GM12878 (cell line): ENCODE measurements around the gene HLA-DQA2. TPM values are rescaled to one million over a fixed set of nuclear protein-coding genes. Genes with fewer than 3 reads are reported as not detected.

Experiments used
- ATAC-seq: fragments of 200-7000 bp; cut with Tn5 transposase; 3 replicates; pipeline ENCODE4 v1.9.1; 2020; ENCODE audit warnings: mild to moderate bottlenecking, moderate library complexity
- BruUV-seq: library from RNA; stranded (reverse); fragments of 400-500 nt; replicated peaks from 2 replicates; lab custom pipeline; 2021; lab: Mats Ljungman, UMichigan
- CTCF ChIA-PET: fragments of 300-600 bp; sonication (Branson Sonifier 250); formaldehyde crosslinking; extraction: SDS; loops from one replicate; lab custom pipeline; 2021; ENCODE audit warnings: inconsistent platforms; lab: Yijun Ruan, JAX
- POLR2A ChIA-PET: fragments of 350-600 bp; formaldehyde crosslinking; extraction: SDS; loops from one replicate; lab custom pipeline; 2021; ENCODE audit warnings: inconsistent platforms; lab: Charles Lee
- RAD21 ChIA-PET: fragments of 300-600 bp; sonication (Branson Sonifier 250); formaldehyde crosslinking; loops from one replicate; lab custom pipeline; 2023; ENCODE audit warnings: antibody characterized with exemption; ENCODE audit not compliant: unreplicated experiment; lab: Charles Lee
- SMC1A ChIA-PET: fragments of 300-600 bp; sonication (Branson Sonifier 250); formaldehyde crosslinking; loops from one replicate; lab custom pipeline; 2023; ENCODE audit not compliant: unreplicated experiment, uncharacterized antibody; lab: Charles Lee
- DNase-seq: peaks from one replicate; pipeline ENCODE4 v3.0.0-alpha.2; 2011; ENCODE audit warnings: low read depth, low spot score
- FAIRE-seq: peaks from 3 replicates; lab custom pipeline; 2011; peaks lifted over from hg19 to GRCh38; lab: Jason Lieb, UNC
- H2AFZ ChIP-seq: 2 replicates; pipeline ENCODE4 v1.6.0; 2011; ENCODE audit warnings: low read depth, low read length, control low read depth; ENCODE audit not compliant: control insufficient read depth
- H3K27ac ChIP-seq: 2 replicates; pipeline ENCODE4 v1.5.1; 2011; ENCODE audit warnings: control low read depth; ENCODE audit not compliant: control insufficient read depth, insufficient read depth
- H3K27me3 ChIP-seq, 2 experiments: replicated peaks in 1 of 2; 2 replicates each; pipeline versions ENCODE4 v1.6.0 to v1.6.1; 2011; ENCODE audit warnings: low read length in 1 of 2; ENCODE audit not compliant: control insufficient read depth in 2 of 2, insufficient read depth in 2 of 2
- H3K36me3 ChIP-seq, 2 experiments: 2 replicates each; pipeline ENCODE4 v1.5.1; 2011; ENCODE audit warnings: low read length in 1 of 2; ENCODE audit not compliant: control insufficient read depth in 2 of 2, insufficient read depth in 2 of 2
- H3K4me1 ChIP-seq: 2 replicates; pipeline ENCODE4 v1.6.1; 2011; ENCODE audit warnings: mild to moderate bottlenecking, low read length, moderate library complexity, mixed read lengths; ENCODE audit not compliant: control insufficient read depth, insufficient read depth
- H3K4me2 ChIP-seq: 2 replicates; pipeline ENCODE4 v1.6.0; 2011; ENCODE audit warnings: control low read depth; ENCODE audit not compliant: control insufficient read depth, insufficient read depth
- H3K4me3 ChIP-seq: fragments of 200-600 bp; sonication (generic); 2 replicates; pipeline ENCODE4 v1.5.1; 2016
- H3K79me2 ChIP-seq: 2 replicates; pipeline ENCODE4 v1.6.0; 2011; ENCODE audit warnings: low read length; ENCODE audit not compliant: control insufficient read depth, insufficient read depth
- H3K9ac ChIP-seq: 2 replicates; pipeline ENCODE4 v1.8.0; 2011; ENCODE audit warnings: low read length, control low read depth, mixed read lengths; ENCODE audit not compliant: control insufficient read depth, insufficient read depth
- H3K9me3 ChIP-seq: replicated peaks from 3 replicates; pipeline ENCODE4 v1.5.1; 2011; ENCODE audit warnings: mild to moderate bottlenecking, low read length; ENCODE audit not compliant: control insufficient read depth, insufficient read depth
- H4K20me1 ChIP-seq: 2 replicates; pipeline ENCODE4 v1.6.0; 2011; ENCODE audit not compliant: control insufficient read depth, insufficient read depth
- BHLHE40 ChIP-seq, 2 experiments: fragments of 450-650 bp in 1 of 2; IDR thresholded peaks; 2 replicates each; pipeline ENCODE4 v1.6.1; 2011 to 2017; ENCODE audit warnings: low read depth in 2 of 2, borderline replicate concordance in 1 of 2, improper control_type of control experiment in 1 of 2, low read length in 1 of 2, mild to moderate bottlenecking in 1 of 2
- HCFC1 ChIP-seq: fragments of 150-350 bp; IDR thresholded peaks from 2 replicates; pipeline ENCODE4 v1.6.1; 2014; ENCODE audit warnings: low read length
- JUNB ChIP-seq: IDR thresholded peaks from 2 replicates; pipeline ENCODE4 v1.6.1; 2016; ENCODE audit warnings: antibody characterized with exemption, mild to moderate bottlenecking
- LARP7 ChIP-seq: fragments of 450-650 bp; IDR thresholded peaks from 2 replicates; pipeline ENCODE4 v1.6.1; 2017; ENCODE audit warnings: mild to moderate bottlenecking
- PML ChIP-seq: IDR thresholded peaks from 2 replicates; pipeline ENCODE4 v1.6.1; 2012; ENCODE audit warnings: low read length, inconsistent platforms
- RBBP5 ChIP-seq: fragments of 200-600 bp; sonication (generic); conservative IDR thresholded peaks from 2 replicates; pipeline ENCODE4 v1.6.1; 2016
- SMAD5 ChIP-seq: IDR thresholded peaks from 2 replicates; pipeline ENCODE4 v1.6.1; 2016; ENCODE audit warnings: antibody characterized with exemption, low read depth
- SMC3 ChIP-seq: IDR thresholded peaks from 2 replicates; pipeline ENCODE4 v1.6.1; 2011; ENCODE audit warnings: low read length, improper control_type of control experiment, borderline replicate concordance
- TAF1 ChIP-seq: IDR thresholded peaks from 2 replicates; pipeline ENCODE4 v1.6.1; 2011; ENCODE audit warnings: mild to moderate bottlenecking, low read depth, low read length, borderline replicate concordance
- TCF12 ChIP-seq: IDR thresholded peaks from 2 replicates; pipeline ENCODE4 v1.6.1; 2011; ENCODE audit warnings: low read depth, mild to moderate bottlenecking, low read length
- WGBS: methylation state at CpG from one replicate; pipeline ENCODE4 v1.1.6; 2016; ENCODE audit warnings: low lambda C conversion rate; ENCODE audit not compliant: insufficient replicate concordance, insufficient coverage; ENCODE audit errors: missing lambda C conversion rate; 5-methylcytosine and 5-hydroxymethylcytosine counted together
- in situ Hi-C: fragments of 300-500 bp; cut with MboI; formaldehyde crosslinking; loops from 9 replicates; pipeline ENCODE4 v1.14.3; 2018; ENCODE audit warnings: mixed read lengths
- intact Hi-C: fragments of 100-400 bp; cut with micrococcal nuclease; formaldehyde crosslinking; loops from one replicate; pipeline ENCODE4 v1.14.2; 2022; ENCODE audit not compliant: unreplicated experiment
- polyA plus RNA-seq, 11 experiments: library from polyadenylated mRNA; depleted of rRNA in 4 of 11; unstranded in 6 of 11; stranded (reverse) in 5 of 11; fragments of >200 nt; fragmentation: Nextera tagmentation in 4 of 11; fragmentation: Illumina TruSeq in 1 of 11; extraction: Ambion mirVana in 4 of 11; extraction: Trizol in 1 of 11; gene quantifications; 1 replicate in 1 of 11; 2 replicates in 10 of 11; pipeline versions ENCODE4 v1.2.1 to v1.2.3, GENCODE V29; 2011 to 2016; ENCODE audit warnings: inconsistent platforms in 2 of 11, missing spikeins in 2 of 11, low read depth in 1 of 11
- total RNA-seq, 4 experiments: library from RNA; depleted of rRNA in 3 of 4; stranded (reverse); fragments of >200 nt in 3 of 4; fragmentation: Illumina TruSeq in 1 of 4; extraction: Trizol in 1 of 4; gene quantifications; 2 replicates each; pipeline versions ENCODE4 v1.2.1 to v1.2.3, GENCODE V29; 2013 to 2021
- TF ChIP-seq, protein P1 (sequence below): fragments of 450-650 bp; IDR thresholded peaks from 2 replicates; pipeline ENCODE4 v1.6.1; 2017; ENCODE audit warnings: borderline replicate concordance
- TF ChIP-seq, protein P2 (sequence below): fragments of 450-650 bp; IDR thresholded peaks from 2 replicates; pipeline ENCODE4 v1.6.1; 2017; ENCODE audit warnings: mild to moderate bottlenecking, low read depth, inconsistent platforms; ENCODE audit not compliant: poor library complexity, severe bottlenecking

HLA-DQA2 gene
- total and polyA plus RNA-seq, 10 of the 15 experiments (the other 5 are each of a cell fraction or from before 2014, with no cell fraction given), result 9.1 to 26.4 (median 16.3) TPM

GRCh38 chr6:32790306-32790705, 49.1 kb downstream of the HLA-DQA2 start:
- no peaks in the 10 kb centered on the region for H4K20me1 ChIP-seq
- no peak for FAIRE-seq
- in situ Hi-C loops (loop anchor here (5.0 kb wide), 1 partner anchor 378 kb away; no protein-coding TSS in a partner anchor), intact Hi-C loops (no loop called here)
- no peak overlapping the region for H3K27ac ChIP-seq
- no peak overlapping the region for H2AFZ ChIP-seq
- 17% methylated on average over 2 of the region's 2 CpGs for WGBS
- POLR2A ChIA-PET, result no interaction called here
- TF ChIP-seq SMAD5, result no peak
- TF ChIP-seq, protein P1, sequence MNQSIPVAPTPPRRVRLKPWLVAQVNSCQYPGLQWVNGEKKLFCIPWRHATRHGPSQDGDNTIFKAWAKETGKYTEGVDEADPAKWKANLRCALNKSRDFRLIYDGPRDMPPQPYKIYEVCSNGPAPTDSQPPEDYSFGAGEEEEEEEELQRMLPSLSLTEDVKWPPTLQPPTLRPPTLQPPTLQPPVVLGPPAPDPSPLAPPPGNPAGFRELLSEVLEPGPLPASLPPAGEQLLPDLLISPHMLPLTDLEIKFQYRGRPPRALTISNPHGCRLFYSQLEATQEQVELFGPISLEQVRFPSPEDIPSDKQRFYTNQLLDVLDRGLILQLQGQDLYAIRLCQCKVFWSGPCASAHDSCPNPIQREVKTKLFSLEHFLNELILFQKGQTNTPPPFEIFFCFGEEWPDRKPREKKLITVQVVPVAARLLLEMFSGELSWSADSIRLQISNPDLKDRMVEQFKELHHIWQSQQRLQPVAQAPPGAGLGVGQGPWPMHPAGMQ, result no peak
- TF ChIP-seq TCF12, result no peak
- TF ChIP-seq JUNB, result no peak
- TF ChIP-seq PML, result no peak
- no peak for TF ChIP-seq SMC3
- no peak for TF ChIP-seq RBBP5
- no peak for TF ChIP-seq LARP7
- TF ChIP-seq, protein P2, sequence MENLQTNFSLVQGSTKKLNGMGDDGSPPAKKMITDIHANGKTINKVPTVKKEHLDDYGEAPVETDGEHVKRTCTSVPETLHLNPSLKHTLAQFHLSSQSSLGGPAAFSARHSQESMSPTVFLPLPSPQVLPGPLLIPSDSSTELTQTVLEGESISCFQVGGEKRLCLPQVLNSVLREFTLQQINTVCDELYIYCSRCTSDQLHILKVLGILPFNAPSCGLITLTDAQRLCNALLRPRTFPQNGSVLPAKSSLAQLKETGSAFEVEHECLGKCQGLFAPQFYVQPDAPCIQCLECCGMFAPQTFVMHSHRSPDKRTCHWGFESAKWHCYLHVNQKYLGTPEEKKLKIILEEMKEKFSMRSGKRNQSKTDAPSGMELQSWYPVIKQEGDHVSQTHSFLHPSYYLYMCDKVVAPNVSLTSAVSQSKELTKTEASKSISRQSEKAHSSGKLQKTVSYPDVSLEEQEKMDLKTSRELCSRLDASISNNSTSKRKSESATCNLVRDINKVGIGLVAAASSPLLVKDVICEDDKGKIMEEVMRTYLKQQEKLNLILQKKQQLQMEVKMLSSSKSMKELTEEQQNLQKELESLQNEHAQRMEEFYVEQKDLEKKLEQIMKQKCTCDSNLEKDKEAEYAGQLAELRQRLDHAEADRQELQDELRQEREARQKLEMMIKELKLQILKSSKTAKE, result no peak
- TF ChIP-seq HCFC1, result no peak
- TF ChIP-seq BHLHE40 (IDR thresholded peaks at IDR 0.05; ENCODE audit: borderline replicate concordance in 1 of 2, low read depth in 2 of 2, low read length in 1 of 2), result no peak
- TF ChIP-seq TAF1, result no peak
- H3K27me3 ChIP-seq, result peaks cover 2 to 11% of the 10 kb centered on the region in 2 experiments
- no TSS peak for BruUV-seq
- no peaks in the 10 kb centered on the region for H3K79me2 ChIP-seq
- no peaks in the 10 kb centered on the region for H3K36me3 ChIP-seq
- H3K4me2 ChIP-seq, result no peak overlapping the region
- H3K9ac ChIP-seq, result no peak overlapping the region
- SMC1A ChIA-PET, result no interaction called here
- ATAC-seq, result no peak
- RAD21 ChIA-PET, result no interaction called here
- CTCF ChIA-PET, result interaction anchor here (1.0 to 1.4 kb wide), 2 partner anchors 77 to 90 kb away, joined by 3 to 5 read pairs; no protein-coding TSS in a partner anchor
- no peak for DNase-seq
- H3K4me1 ChIP-seq, result peaks cover 4% of the 10 kb centered on the region
- no peaks in the 10 kb centered on the region for H3K9me3 ChIP-seq
- no peak overlapping the region for H3K4me3 ChIP-seq
